Epithelial cell of esophagus (primary cell): ENCODE results near the gene RTEL1.
A peak's percentile ranks its signal among the peaks of the same experiment; 100 is the strongest.
"Not testable (repeated sequence)": the region's sequence is repeated elsewhere in the genome, so short reads cannot be mapped to it uniquely, and the experiment has no call there.

Experiments
- DNase-seq: peaks from one replicate; pipeline ENCODE4 v3.0.0; 2010; ENCODE audit warnings: low read depth
- H3K4me3 ChIP-seq: 2 replicates; pipeline ENCODE4 v1.5.1; 2011; ENCODE audit warnings: mild to moderate bottlenecking, low read length, control low read depth
- CTCF ChIP-seq: IDR thresholded peaks from 2 replicates; pipeline ENCODE4 v1.5.1; 2011; ENCODE audit warnings: low read depth, mild to moderate bottlenecking, low read length, control low read depth, inconsistent platforms; ENCODE audit not compliant: insufficient read depth; ENCODE audit errors: missing control alignments

The RTEL1 gene

GRCh38 chr20:63624486-63624885 lies 33.6 kb upstream of the RTEL1 start:
- no peak overlapping the region for H3K4me3 ChIP-seq
- TF ChIP-seq CTCF = no peak
- no peak for DNase-seq

GRCh38 chr20:63625771-63626423 lies 32.2 kb upstream of the RTEL1 start:
- peak; percentile 18 for DNase-seq
- peak overlapping the region; percentile 56 for H3K4me3 ChIP-seq
- TF ChIP-seq CTCF = no peak

DNA sequence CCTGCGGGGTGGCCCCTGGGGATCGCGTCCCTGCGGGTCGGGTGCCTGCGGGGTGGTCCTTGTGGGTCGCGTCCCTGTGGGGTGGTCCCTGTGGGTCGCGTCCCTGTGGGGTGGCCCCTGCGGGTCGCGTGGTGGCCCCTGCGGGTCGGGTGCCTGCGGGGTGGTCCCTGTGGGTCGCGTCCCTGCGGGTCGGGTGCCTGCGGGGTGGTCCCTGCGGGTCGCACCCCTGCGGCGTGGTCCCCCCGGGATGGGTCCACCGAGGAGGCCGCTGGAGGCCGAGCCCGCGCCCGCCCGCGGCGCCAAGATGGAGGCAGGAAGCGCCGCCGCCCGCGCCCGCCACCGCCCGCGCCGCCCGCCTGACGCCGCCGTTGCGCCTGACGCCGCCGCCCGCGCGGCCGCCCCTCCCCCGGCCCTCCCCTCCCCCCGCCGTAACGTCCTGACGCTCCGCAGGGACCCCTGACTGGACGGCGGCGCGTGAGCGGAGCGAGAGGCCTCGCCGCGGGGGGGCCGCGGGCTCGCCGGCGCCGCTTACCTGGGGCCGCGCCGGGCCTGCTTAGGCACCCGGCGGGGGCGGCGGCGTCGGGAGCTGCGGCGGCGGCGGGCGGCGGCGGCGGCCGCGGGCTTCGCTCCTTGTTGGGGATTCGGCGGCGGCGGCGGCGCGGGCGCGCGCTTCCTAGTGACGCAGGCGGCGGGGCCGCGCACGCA lies 31.5 kb upstream of the RTEL1 start, which contains the start of gene GMEB2:
TSS of gene GMEB2 (minus strand) at position 678 of the 705 bp plus-strand sequence. CDS start 7,704 bp downstream, outside the sequence.
- peak; percentile 63 for DNase-seq
- TF ChIP-seq CTCF = no peak
- H3K4me3 ChIP-seq = peak within 1 kb of the TSS; percentile 84

GRCh38 chr20:63627129-63627750 lies 30.9 kb upstream of the RTEL1 start:
- DNase-seq = peak; percentile 97
- H3K4me3 ChIP-seq = peak overlapping the region; percentile 84
- no peak for TF ChIP-seq CTCF

DNA sequence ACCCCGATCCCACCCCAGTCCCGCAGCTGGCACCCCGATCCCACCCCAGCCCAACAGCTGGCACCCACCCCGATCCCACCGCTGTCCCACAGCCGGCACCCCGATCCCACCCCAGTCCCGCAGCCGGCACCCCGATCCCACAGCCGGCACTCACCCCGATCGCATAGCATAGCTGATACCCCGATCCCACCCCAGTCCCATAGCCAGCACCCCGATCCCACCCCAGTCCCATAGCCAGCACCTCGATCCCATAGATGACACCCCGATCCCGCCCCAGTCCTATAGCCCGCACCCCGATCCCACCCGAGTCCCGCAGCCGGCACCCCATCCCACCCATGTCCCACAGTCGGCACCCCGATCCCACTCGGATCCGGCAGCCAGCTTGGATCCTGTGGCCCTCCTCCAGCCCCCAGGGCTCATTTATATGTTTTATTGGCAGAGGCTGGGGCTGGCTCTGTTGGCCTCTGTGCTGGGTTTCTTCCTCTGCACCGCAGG lies 30.3 kb upstream of the RTEL1 start:
- TF ChIP-seq CTCF = no peak
- DNase-seq = no peak
- H3K4me3 ChIP-seq = peak overlapping the region; percentile 84

DNA sequence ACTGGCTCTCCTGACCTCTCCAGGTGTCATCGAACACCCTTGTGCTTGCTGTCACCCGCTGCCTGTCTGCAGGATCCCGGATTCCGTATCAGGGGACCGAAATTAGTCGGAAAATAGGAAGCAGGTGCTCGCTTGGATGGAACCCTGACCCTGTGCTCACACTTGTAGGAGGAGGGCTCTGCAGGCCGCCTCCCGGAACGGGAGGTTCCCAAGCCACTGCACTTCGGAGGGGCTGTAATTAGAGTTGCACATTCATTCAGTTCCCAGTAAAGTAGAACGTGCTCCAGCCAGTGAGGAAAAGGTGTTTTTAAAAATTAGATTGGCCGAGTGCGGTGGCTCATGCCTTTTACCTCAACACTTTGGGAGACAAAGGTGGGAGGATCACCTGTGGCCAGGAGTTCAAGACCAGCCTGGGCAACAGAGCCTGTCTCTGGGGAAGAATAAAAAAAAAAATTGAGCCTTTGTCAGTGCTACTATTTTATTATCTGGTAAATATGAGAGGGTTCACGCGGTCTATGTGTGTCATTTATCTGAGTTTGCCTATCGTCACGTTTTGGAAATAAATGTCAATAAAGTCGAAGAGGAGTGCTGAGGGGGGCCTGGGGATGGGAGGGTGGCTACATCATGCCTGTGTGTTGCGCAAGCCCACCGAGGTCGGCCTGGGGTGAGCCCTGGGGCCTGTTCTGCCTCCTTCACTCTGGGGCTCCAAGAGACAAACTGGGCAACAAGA lies 29.7 kb upstream of the RTEL1 start:
- DNase-seq = peak; percentile 85
- peak overlapping the region; percentile 84 for H3K4me3 ChIP-seq
- TF ChIP-seq CTCF = no peak

DNA sequence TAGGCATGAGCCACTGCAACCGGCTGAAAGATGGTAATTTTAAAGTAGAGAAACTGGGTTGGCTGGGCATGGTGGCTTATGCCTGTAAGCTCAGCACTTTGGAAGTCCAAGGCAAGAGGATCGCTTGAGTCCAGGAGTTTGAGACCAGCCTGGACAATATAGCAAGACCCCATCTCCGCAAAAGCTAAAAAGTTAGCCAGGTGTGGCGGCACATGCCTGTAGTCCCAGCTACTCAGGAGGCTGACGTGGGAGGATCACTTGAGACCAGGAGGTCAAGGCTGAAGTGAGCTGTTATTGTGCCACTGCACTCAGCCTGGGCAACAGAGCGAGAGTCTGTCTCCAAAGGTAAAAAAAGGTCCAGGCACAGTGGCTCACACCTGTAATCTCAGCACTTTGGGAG lies 27.2 kb upstream of the RTEL1 start:
- not testable (repeated sequence) for H3K4me3 ChIP-seq, DNase-seq

DNA sequence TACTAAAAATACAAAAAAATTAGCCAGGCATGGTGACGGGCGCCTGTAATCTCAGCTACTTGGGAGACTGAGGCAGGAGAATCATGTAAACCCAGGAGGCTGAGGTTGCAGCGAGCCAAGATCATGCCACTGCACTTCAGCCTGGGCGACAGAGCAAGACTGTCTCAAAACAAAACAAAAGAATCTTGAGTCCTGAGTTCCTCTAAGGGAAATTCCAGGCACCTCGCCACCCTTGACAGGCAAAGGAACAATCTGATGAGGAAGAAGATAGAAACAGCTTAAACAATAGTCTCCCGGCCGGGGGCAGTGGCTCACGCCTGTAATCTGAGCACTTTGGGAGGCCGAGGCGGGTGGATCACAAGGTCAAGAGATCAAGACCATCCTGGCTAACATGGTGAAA lies 26.7 kb upstream of the RTEL1 start:
- not testable (repeated sequence) for DNase-seq, H3K4me3 ChIP-seq
